GM12878 (cell line): Measurements from ENCODE around the gene SLC24A3.

ENCODE experiments used
- NR2C2 ChIP-seq: IDR thresholded peaks from 2 replicates; pipeline ENCODE4 v1.6.1; 2011; ENCODE audit warnings: borderline replicate concordance, low read depth; ENCODE audit not compliant: control insufficient read depth, insufficient read length
- POLR2A ChIP-seq: IDR thresholded peaks from 2 replicates; pipeline ENCODE4 v1.6.1; 2011; ENCODE audit warnings: low read depth, mild to moderate bottlenecking, low read length
- POLR2AphosphoS2 ChIP-seq: IDR thresholded peaks from 2 replicates; pipeline ENCODE4 v1.6.1; 2011; ENCODE audit warnings: low read depth, mild to moderate bottlenecking, low read length, improper control_type of control experiment, moderate library complexity
- SREBF2 ChIP-seq: IDR thresholded peaks from 2 replicates; pipeline ENCODE4 v1.6.1; 2012; ENCODE audit warnings: mild to moderate bottlenecking, low read length
- TAF1 ChIP-seq: IDR thresholded peaks from 2 replicates; pipeline ENCODE4 v1.6.1; 2011; ENCODE audit warnings: mild to moderate bottlenecking, low read depth, low read length, borderline replicate concordance
- ZNF274 ChIP-seq: IDR thresholded peaks from one replicate; pipeline ENCODE4 v1.8.0; 2011; ENCODE audit not compliant: insufficient read length, insufficient read depth
- TF ChIP-seq, protein P1 (sequence below): IDR thresholded peaks from 2 replicates; pipeline ENCODE4 v1.6.1; 2012; ENCODE audit warnings: low read depth, low read length, improper control_type of control experiment
- TF ChIP-seq, protein P2 (sequence below): IDR thresholded peaks from 2 replicates; pipeline ENCODE4 v1.6.1; 2011; ENCODE audit warnings: borderline replicate concordance, low read depth, mild to moderate bottlenecking, moderate library complexity, low read length; ENCODE audit not compliant: insufficient read depth, poor library complexity, severe bottlenecking
- TF ChIP-seq, protein P3 (sequence below): IDR thresholded peaks from 2 replicates; pipeline ENCODE4 v1.6.1; 2012; ENCODE audit warnings: low read depth, low read length, improper control_type of control experiment
- TF ChIP-seq, protein P4 (sequence below): IDR thresholded peaks from 2 replicates; pipeline ENCODE4 v1.6.1; 2011; ENCODE audit warnings: borderline replicate concordance, low read depth, mild to moderate bottlenecking, moderate library complexity, mixed read lengths, low read length; ENCODE audit not compliant: insufficient read depth; ENCODE audit errors: extremely low read length

DNA sequence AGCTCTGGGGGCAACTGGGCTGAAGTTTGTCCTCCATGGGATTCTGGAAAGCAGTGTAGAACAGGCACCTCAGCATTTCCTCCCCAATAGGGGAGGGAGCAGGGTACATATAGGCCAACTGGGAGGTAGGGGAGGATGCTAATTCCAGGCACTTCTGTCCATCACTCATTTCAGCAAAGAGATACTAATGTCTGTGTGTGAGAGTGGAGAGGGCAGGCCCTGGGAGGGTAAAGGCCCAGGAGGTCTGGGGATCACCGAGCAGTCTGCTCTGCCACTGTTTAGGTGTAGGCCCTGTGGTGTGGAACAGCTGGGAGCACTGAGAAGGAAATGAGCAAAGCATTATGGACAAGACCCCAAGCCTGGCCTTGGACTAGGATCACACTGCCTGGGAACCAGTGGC lies 158.7 kb downstream of the SLC24A3 start:
- TF ChIP-seq ZNF274 (no peak), SREBF2 (no peak), POLR2A (no peak), NR2C2 (no peak), TAF1 (no peak), POLR2AphosphoS2 (no peak)
- TF ChIP-seq, protein P1, sequence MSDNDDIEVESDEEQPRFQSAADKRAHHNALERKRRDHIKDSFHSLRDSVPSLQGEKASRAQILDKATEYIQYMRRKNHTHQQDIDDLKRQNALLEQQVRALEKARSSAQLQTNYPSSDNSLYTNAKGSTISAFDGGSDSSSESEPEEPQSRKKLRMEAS: no peak
- TF ChIP-seq, protein P2, sequence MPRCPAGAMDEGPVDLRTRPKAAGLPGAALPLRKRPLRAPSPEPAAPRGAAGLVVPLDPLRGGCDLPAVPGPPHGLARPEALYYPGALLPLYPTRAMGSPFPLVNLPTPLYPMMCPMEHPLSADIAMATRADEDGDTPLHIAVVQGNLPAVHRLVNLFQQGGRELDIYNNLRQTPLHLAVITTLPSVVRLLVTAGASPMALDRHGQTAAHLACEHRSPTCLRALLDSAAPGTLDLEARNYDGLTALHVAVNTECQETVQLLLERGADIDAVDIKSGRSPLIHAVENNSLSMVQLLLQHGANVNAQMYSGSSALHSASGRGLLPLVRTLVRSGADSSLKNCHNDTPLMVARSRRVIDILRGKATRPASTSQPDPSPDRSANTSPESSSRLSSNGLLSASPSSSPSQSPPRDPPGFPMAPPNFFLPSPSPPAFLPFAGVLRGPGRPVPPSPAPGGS: no peak
- TF ChIP-seq, protein P3, sequence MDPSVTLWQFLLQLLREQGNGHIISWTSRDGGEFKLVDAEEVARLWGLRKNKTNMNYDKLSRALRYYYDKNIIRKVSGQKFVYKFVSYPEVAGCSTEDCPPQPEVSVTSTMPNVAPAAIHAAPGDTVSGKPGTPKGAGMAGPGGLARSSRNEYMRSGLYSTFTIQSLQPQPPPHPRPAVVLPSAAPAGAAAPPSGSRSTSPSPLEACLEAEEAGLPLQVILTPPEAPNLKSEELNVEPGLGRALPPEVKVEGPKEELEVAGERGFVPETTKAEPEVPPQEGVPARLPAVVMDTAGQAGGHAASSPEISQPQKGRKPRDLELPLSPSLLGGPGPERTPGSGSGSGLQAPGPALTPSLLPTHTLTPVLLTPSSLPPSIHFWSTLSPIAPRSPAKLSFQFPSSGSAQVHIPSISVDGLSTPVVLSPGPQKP: no peak
- TF ChIP-seq, protein P4, sequence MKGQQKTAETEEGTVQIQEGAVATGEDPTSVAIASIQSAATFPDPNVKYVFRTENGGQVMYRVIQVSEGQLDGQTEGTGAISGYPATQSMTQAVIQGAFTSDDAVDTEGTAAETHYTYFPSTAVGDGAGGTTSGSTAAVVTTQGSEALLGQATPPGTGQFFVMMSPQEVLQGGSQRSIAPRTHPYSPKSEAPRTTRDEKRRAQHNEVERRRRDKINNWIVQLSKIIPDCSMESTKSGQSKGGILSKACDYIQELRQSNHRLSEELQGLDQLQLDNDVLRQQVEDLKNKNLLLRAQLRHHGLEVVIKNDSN: no peak
